Fibroblast of villous mesenchyme (primary cell): ENCODE results near the gene BBS4. TPM values are rescaled to one million over a fixed set of nuclear protein-coding genes. Genes with fewer than 3 reads are reported as not detected.

ENCODE experiments used
- DNase-seq: peaks from one replicate; pipeline ENCODE4 v3.0.0-alpha.2; 2010; ENCODE audit warnings: low read depth
- H3K4me3 ChIP-seq: 2 replicates; pipeline ENCODE4 v1.5.1; 2011; ENCODE audit warnings: low read depth, mild to moderate bottlenecking, low read length
- CTCF ChIP-seq: IDR thresholded peaks from 2 replicates; pipeline ENCODE4 v1.5.1; 2012; ENCODE audit warnings: low read depth, mild to moderate bottlenecking, low read length; ENCODE audit not compliant: insufficient read depth
- total RNA-seq: library from RNA; depleted of rRNA; stranded (reverse); fragments of >200 nt; gene quantifications from 2 replicates; pipeline ENCODE4 v1.2.3, GENCODE V29; 2012

The BBS4 gene
- total RNA-seq, 1 donor = 19.4 TPM

- DNase-seq = peak; percentile 54
- TF ChIP-seq CTCF = peak; percentile 77
- peak overlapping the region; percentile 36 for H3K4me3 ChIP-seq
These were observed 15.2 kb upstream of the BBS4 start for GRCh38 chr15:72670656-72671352.

- no peak for DNase-seq
- H3K4me3 ChIP-seq = no peak overlapping the region
- TF ChIP-seq CTCF = peak; percentile 14
These were observed 14.5 kb upstream of the BBS4 start for GRCh38 chr15:72671525-72671924.

GRCh38 chr15:72676838-72677237 lies 9.2 kb upstream of the BBS4 start:
- no peak overlapping the region for H3K4me3 ChIP-seq
- no peak for TF ChIP-seq CTCF
- DNase-seq = no peak

GRCh38 chr15:72680931-72681330 lies 5.1 kb upstream of the BBS4 start:
- no peak for DNase-seq
- H3K4me3 ChIP-seq = no peak overlapping the region
- no peak for TF ChIP-seq CTCF

GRCh38 chr15:72682772-72683171 lies 3.2 kb upstream of the BBS4 start:
- H3K4me3 ChIP-seq = no peak overlapping the region
- DNase-seq = no peak
- TF ChIP-seq CTCF = no peak

GRCh38 chr15:72685301-72685924 lies 594 bp upstream of the BBS4 start:
- H3K4me3 ChIP-seq = peak overlapping the region; percentile 77
- peak; percentile 7 for DNase-seq
- TF ChIP-seq CTCF = no peak

- H3K4me3 ChIP-seq = no peak overlapping the region
- DNase-seq = no peak
- no peak for TF ChIP-seq CTCF
These were observed 2.7 kb downstream of the BBS4 start for GRCh38 chr15:72688697-72689096.
